ENCODE data around the gene PET100. TPM values are rescaled to one million over a fixed set of nuclear protein-coding genes. Genes with fewer than 3 reads are reported as not detected.

Gene PET100
- total RNA-seq, 1 donor from 2014 or later: 123 TPM

GRCh38 chr19:7623725-7624603 lies 5.6 kb upstream of the PET100 start:
- no peak for DNase-seq
- no peak for ATAC-seq (ENCODE audit: low read depth)
- Mint-ChIP-seq H3K36me3 (ENCODE audit: low read depth) (peaks cover 63% of the 10 kb centered on the region), H3K4me3 (no peak overlapping the region), H3K4me1 (peaks cover 16% of the 10 kb centered on the region), H3K27ac (no peak overlapping the region), H3K9me3 (no peaks in the 10 kb centered on the region), H3K27me3 (no peaks in the 10 kb centered on the region)
- CTCF ChIA-PET: no interaction called here
- POLR2A ChIA-PET: interaction anchor here (0.7 kb wide), 1 partner anchor 16 kb away, joined by 10 read pairs; no protein-coding TSS in a partner anchor
- no peak for TF ChIP-seq CTCF (IDR thresholded peaks at IDR 0.05)
- intact Hi-C loops (cut with micrococcal nuclease): no loop called here

DNA sequence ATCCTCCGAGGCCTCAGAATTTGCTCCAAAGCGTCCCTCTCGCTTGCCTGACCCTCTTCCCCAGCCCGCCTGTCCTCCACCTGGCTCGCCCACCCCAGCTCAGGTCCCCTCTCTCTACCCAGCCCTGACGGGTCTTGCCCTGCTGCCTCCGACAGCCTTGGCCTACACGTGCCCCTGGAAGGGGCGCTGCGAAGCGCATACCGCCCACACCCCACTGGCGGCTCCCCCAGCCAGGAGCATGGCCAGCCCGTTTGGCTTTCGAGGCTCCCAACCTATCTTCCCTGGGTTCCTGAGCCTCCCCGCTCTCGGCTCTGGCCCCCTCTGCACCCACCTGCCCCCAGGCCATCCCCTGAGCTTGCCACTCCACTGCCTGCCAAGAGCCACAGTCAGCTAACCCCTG lies 4.8 kb upstream of the PET100 start:
- Mint-ChIP-seq H3K9me3 (no peaks in the 10 kb centered on the region), H3K27me3 (no peaks in the 10 kb centered on the region), H3K4me3 (no peak overlapping the region), H3K36me3 (ENCODE audit: low read depth) (peaks cover 70% of the 10 kb centered on the region), H3K27ac (no peak overlapping the region), H3K4me1 (peaks cover 25% of the 10 kb centered on the region)
- DNase-seq: no peak
- POLR2A ChIA-PET: no interaction called here
- TF ChIP-seq CTCF (IDR thresholded peaks at IDR 0.05): no peak
- CTCF ChIA-PET: no interaction called here
- intact Hi-C loops (cut with micrococcal nuclease): no loop called here
- ATAC-seq (ENCODE audit: low read depth): no peak

DNA sequence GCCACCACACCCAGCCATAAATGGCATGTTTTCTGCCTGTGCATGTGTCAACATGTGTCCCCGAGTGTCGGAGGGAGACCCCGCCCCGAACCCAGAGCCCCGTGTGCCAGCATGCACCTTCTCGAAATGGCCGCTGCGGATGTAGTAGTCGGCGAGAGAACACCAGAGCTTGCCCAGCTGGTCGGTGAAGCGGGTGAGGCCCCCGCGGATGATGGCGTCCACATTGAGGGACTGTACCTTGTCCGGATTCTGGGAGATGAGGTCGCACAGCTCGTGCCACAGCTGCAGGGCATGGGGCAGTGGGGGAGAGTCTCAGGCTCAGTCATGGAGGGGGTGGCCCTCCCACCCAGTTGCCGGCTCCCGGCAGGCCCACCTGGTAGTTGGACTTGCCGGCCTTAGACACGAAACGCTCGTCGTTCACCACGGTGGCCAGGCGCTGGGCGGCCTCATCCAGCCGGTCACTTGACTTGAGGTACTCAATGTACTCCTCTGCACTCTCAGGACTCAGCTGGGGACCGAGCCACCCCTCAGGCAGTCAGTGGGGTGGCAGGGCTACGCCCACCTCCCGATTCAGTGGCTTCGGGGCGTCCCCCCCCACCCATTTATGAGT lies 3.7 kb upstream of the PET100 start:
- POLR2A ChIA-PET: interaction anchor here (1.4 kb wide), 1 partner anchor 12 kb away, joined by 3 read pairs; no protein-coding TSS in a partner anchor
- no peaks in the 10 kb centered on the region for H3K9me3 Mint-ChIP-seq
- DNase-seq (no peak), ATAC-seq (ENCODE audit: low read depth) (no peak)
- H3K4me1 Mint-ChIP-seq: peaks cover 35% of the 10 kb centered on the region
- no peak for TF ChIP-seq CTCF (IDR thresholded peaks at IDR 0.05)
- H3K36me3 Mint-ChIP-seq (ENCODE audit: low read depth): peaks cover 63% of the 10 kb centered on the region
- H3K27me3 Mint-ChIP-seq: no peaks in the 10 kb centered on the region
- no peak overlapping the region for H3K4me3 Mint-ChIP-seq
- CTCF ChIA-PET: no interaction called here
- no peak overlapping the region for H3K27ac Mint-ChIP-seq
- intact Hi-C loops (cut with micrococcal nuclease): no loop called here

DNA sequence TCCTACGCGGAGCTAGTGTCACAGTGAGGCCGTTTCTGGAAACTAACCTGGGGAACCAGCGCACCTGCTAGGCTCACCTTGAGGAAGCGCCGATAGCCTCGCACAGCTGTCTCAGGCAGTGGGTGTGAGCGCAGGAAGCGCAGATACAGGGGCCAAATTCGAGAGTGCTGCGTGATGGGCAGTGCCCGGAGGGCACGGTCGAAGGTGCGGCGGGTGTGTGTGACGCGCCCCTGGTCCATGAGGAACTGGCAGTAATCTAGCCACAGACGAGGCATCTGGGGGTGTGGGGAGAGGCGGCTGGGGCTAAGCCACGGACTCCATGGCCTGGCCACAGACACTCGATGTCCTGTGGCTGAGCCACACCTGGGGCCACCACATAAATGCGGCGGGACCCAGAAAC lies 2.4 kb upstream of the PET100 start:
- intact Hi-C loops (cut with micrococcal nuclease): no loop called here
- ChIA-PET CTCF (no interaction called here), POLR2A (interaction anchor here (1.2 to 1.4 kb wide), 2 partner anchors 11 to 293 kb away, joined by 3 to 4 read pairs; partner anchors contain the start of gene SNAPC2)
- ATAC-seq (ENCODE audit: low read depth) (no peak), DNase-seq (no peak)
- no peak for TF ChIP-seq CTCF (IDR thresholded peaks at IDR 0.05)
- Mint-ChIP-seq H3K4me3 (no peak overlapping the region), H3K27me3 (no peaks in the 10 kb centered on the region), H3K27ac (no peak overlapping the region), H3K4me1 (peaks cover 37% of the 10 kb centered on the region), H3K36me3 (ENCODE audit: low read depth) (peaks cover 51% of the 10 kb centered on the region), H3K9me3 (no peaks in the 10 kb centered on the region)
